OCI-LY7 (cell line): ENCODE measurements around the gene GNAI2.

Source experiments
- EZH2phosphoT487 ChIP-seq: fragments of 200-600 bp; sonication (generic); IDR thresholded peaks from 2 replicates; pipeline ENCODE4 v1.6.1; 2018; ENCODE audit warnings: low read depth, borderline replicate concordance, mild to moderate bottlenecking, mixed run types, antibody characterized with exemption, low read length, moderate library complexity, mixed read lengths
- TF ChIP-seq, protein P1 (sequence below): fragments of 200-600 bp; sonication (generic); conservative IDR thresholded peaks from 2 replicates; pipeline ENCODE4 v1.5.1; 2014; ENCODE audit warnings: mild to moderate bottlenecking, antibody characterized with exemption, low read length, moderate library complexity, mixed read lengths

DNA sequence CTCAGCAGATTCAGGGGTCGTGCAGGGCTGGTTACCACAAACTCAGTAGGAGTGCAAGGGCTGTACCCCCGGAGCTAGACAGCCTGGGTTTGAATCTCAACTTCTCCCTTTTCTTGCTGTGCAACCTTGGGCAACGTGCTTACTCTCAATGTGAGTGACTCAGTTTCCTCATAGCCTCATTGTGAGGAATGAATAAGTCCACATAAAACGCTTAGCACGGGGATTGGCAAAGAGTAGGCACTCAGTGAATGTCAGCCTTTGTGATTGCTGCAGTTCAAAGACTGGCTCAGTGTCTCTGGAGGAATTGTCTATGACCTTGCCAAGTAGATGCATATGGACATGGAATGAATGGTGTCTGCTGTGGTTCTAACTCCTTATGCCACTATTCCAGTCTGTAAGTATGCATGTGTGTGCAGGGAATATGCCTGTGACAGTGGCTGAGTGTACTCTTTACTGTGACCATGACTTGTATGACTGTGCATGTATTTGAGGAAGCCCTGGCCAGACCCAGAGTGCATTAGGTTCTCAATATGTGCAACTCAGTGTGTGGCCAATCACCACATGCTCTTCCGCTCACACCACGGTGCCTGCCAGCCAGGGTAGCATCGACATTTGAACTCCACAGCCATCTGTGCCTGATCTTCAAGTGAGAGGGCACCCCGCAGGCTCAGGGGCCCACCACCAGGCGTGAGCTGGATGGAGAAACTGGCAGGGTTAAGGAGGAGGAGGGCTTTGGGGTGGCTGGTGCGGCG, 64.1 kb downstream of the GNAI2 start:
- TF ChIP-seq, protein P1, sequence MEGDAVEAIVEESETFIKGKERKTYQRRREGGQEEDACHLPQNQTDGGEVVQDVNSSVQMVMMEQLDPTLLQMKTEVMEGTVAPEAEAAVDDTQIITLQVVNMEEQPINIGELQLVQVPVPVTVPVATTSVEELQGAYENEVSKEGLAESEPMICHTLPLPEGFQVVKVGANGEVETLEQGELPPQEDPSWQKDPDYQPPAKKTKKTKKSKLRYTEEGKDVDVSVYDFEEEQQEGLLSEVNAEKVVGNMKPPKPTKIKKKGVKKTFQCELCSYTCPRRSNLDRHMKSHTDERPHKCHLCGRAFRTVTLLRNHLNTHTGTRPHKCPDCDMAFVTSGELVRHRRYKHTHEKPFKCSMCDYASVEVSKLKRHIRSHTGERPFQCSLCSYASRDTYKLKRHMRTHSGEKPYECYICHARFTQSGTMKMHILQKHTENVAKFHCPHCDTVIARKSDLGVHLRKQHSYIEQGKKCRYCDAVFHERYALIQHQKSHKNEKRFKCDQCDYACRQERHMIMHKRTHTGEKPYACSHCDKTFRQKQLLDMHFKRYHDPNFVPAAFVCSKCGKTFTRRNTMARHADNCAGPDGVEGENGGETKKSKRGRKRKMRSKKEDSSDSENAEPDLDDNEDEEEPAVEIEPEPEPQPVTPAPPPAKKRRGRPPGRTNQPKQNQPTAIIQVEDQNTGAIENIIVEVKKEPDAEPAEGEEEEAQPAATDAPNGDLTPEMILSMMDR: no peak
- TF ChIP-seq EZH2phosphoT487: no peak
